Fibroblast of lung (primary cell): Measurements from ENCODE around the gene CHN1. TPM values are rescaled to one million over a fixed set of nuclear protein-coding genes. Genes with fewer than 3 reads are reported as not detected.

ENCODE experiments used
- DNase-seq, 2 donors: peaks; one replicate each; pipeline versions ENCODE4 v3.0.0 to v3.0.0-alpha.2; 2010; ENCODE audit warnings: low read depth in 2 of 2
- H2AFZ ChIP-seq: 2 replicates; pipeline ENCODE4 v1.5.1; 2012; ENCODE audit warnings: low read length, control low read depth, inconsistent platforms
- H3K27ac ChIP-seq: 2 replicates; pipeline ENCODE4 v1.5.1; 2011; ENCODE audit warnings: low read length, control low read depth; ENCODE audit not compliant: insufficient read depth
- H3K27me3 ChIP-seq: 2 replicates; pipeline ENCODE4 v1.5.1; 2011; ENCODE audit warnings: mild to moderate bottlenecking, low read length; ENCODE audit not compliant: control insufficient read depth, insufficient read depth
- H3K36me3 ChIP-seq: 2 replicates; pipeline ENCODE4 v1.5.1; 2011; ENCODE audit warnings: low read length; ENCODE audit not compliant: control insufficient read depth, insufficient read depth
- H3K4me1 ChIP-seq: 2 replicates; pipeline ENCODE4 v1.5.1; 2011; ENCODE audit warnings: low read length; ENCODE audit not compliant: control insufficient read depth, insufficient read depth; ENCODE audit errors: extremely low read depth
- H3K4me2 ChIP-seq: 2 replicates; pipeline ENCODE4 v1.5.1; 2011; ENCODE audit warnings: low read length, control low read depth; ENCODE audit not compliant: insufficient read depth; ENCODE audit errors: extremely low read depth
- H3K4me3 ChIP-seq, 4 experiments: fragments of 200-600 bp in 1 of 4; sonication (generic) in 1 of 4; replicated peaks in 1 of 4; 2 replicates each; pipeline ENCODE4 v1.5.1; 2011 to 2016; ENCODE audit warnings: low read length in 4 of 4, low read depth in 3 of 4, mild to moderate bottlenecking in 3 of 4, control low read depth in 2 of 4, inconsistent platforms in 1 of 4, mixed read lengths in 1 of 4; ENCODE audit not compliant: insufficient read depth in 1 of 4; ENCODE audit errors: control extremely low read depth in 1 of 4
- H3K79me2 ChIP-seq: 2 replicates; pipeline ENCODE4 v1.5.1; 2012; ENCODE audit warnings: mild to moderate bottlenecking, low read length, inconsistent platforms; ENCODE audit not compliant: control insufficient read depth, insufficient read depth
- H3K9ac ChIP-seq: 2 replicates; pipeline ENCODE4 v1.5.1; 2011; ENCODE audit warnings: mild to moderate bottlenecking, low read length, control low read depth; ENCODE audit not compliant: insufficient read depth
- H3K9me3 ChIP-seq: 2 replicates; pipeline ENCODE4 v1.5.1; 2012; ENCODE audit warnings: low read depth, low read length; ENCODE audit not compliant: control insufficient read depth, insufficient read depth
- H4K20me1 ChIP-seq: 2 replicates; pipeline ENCODE4 v1.5.1; 2011; ENCODE audit warnings: low read length; ENCODE audit not compliant: control insufficient read depth, insufficient read depth; ENCODE audit errors: extremely low read depth
- EZH2 ChIP-seq: IDR thresholded peaks from 2 replicates; pipeline ENCODE4 v1.5.1; 2012; ENCODE audit warnings: low read length, control low read depth, mild to moderate bottlenecking; ENCODE audit errors: missing control alignments
- polyA plus RNA-seq, 2 donors: library from polyadenylated mRNA; depleted of rRNA in 1 of 2; stranded (reverse) in 1 of 2; unstranded in 1 of 2; fragments of >200 nt; gene quantifications; 2 replicates each; pipeline ENCODE4 v1.2.1, GENCODE V29; 2011 to 2012; ENCODE audit warnings: missing spikeins in 1 of 2
- total RNA-seq: library from RNA; depleted of rRNA; stranded (reverse); fragments of >200 nt; gene quantifications from 2 replicates; pipeline ENCODE4 v1.2.1, GENCODE V29; 2014
- TF ChIP-seq, protein P1 (sequence below), 2 donors: IDR thresholded peaks in 1 of 2; conservative IDR thresholded peaks in 1 of 2; 1 replicate in 1 of 2; 2 replicates in 1 of 2; pipeline ENCODE4 v1.5.1; 2011 to 2012; ENCODE audit warnings: low read length in 2 of 2, control low read depth in 1 of 2, inconsistent platforms in 1 of 2, low read depth in 1 of 2, mild to moderate bottlenecking in 1 of 2

CHN1 gene
- total and polyA plus RNA-seq, 2 donors (not counting 1 experiment from before 2014, with no cell fraction given) = 203 to 904 TPM

DNA sequence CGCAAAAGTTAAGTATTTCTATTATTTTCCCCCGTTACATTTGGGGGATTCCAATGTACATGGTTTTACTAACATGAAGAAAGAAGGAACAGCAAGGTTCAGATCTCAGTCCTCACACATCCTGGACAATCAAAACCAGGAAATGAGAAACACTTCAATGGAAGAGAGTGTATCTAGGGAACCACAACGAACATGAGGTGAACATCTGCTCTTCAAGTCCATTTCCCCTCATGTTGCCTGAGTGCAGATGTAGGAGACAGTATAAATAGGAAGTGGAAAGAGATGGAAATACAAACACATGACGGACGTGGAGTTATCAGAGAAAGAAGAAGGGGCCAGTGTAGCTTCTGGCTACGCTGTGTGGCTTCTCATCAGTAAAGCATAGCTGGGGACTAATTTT is 52.6 kb downstream of the CHN1 start:
- no peak overlapping the region for H3K4me3 ChIP-seq
- no peaks in the 10 kb centered on the region for H3K9me3 ChIP-seq
- no peaks in the 10 kb centered on the region for H3K79me2 ChIP-seq
- peak overlapping the region; percentile 15 for H3K4me2 ChIP-seq
- peak overlapping the region; percentile 66 for H2AFZ ChIP-seq
- no peak overlapping the region for H3K9ac ChIP-seq
- H4K20me1 ChIP-seq = no peaks in the 10 kb centered on the region
- no peak overlapping the region for H3K27ac ChIP-seq
- TF ChIP-seq, protein P1, sequence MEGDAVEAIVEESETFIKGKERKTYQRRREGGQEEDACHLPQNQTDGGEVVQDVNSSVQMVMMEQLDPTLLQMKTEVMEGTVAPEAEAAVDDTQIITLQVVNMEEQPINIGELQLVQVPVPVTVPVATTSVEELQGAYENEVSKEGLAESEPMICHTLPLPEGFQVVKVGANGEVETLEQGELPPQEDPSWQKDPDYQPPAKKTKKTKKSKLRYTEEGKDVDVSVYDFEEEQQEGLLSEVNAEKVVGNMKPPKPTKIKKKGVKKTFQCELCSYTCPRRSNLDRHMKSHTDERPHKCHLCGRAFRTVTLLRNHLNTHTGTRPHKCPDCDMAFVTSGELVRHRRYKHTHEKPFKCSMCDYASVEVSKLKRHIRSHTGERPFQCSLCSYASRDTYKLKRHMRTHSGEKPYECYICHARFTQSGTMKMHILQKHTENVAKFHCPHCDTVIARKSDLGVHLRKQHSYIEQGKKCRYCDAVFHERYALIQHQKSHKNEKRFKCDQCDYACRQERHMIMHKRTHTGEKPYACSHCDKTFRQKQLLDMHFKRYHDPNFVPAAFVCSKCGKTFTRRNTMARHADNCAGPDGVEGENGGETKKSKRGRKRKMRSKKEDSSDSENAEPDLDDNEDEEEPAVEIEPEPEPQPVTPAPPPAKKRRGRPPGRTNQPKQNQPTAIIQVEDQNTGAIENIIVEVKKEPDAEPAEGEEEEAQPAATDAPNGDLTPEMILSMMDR (conservative IDR thresholded peaks at IDR 0.05 in 1 of 2, IDR thresholded peaks at IDR 0.05 in 1 of 2; ENCODE audit: low read depth in 1 of 2, low read length in 2 of 2) = no peak
- TF ChIP-seq EZH2 = no peak
- no peaks in the 10 kb centered on the region for H3K36me3 ChIP-seq
- no peaks in the 10 kb centered on the region for H3K27me3 ChIP-seq
- H3K4me1 ChIP-seq = peaks cover 5% of the 10 kb centered on the region
- peak; percentile 34 to 61 for DNase-seq

DNA sequence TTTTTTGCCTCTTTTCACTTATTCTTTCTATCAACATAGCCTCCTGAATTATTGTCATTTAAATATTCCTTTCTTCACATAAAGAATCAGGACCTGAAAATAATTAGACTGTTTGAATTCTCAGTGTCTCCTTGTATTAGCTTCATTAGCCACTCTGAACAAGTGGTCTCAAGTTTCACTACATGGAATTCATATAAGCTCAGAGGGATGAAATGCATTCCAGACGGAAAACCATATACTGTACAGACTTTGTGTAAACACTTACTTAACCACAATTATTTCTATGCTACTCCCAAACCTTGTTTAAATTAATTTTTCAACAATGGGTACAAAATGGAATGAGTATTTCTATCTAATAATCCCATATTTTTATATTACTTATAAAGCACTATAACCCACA is 53.4 kb downstream of the CHN1 start:
- TF ChIP-seq EZH2 = no peak
- TF ChIP-seq, protein P1 (conservative IDR thresholded peaks at IDR 0.05 in 1 of 2, IDR thresholded peaks at IDR 0.05 in 1 of 2; ENCODE audit: low read depth in 1 of 2, low read length in 2 of 2) = no peak
- DNase-seq = peak; percentile 84 to 92
- Histone ChIP-seq H3K27ac (no peak overlapping the region), H3K4me2 (no peak overlapping the region), H3K9ac (no peak overlapping the region), H2AFZ (no peak overlapping the region), H3K27me3 (no peaks in the 10 kb centered on the region), H3K36me3 (no peaks in the 10 kb centered on the region), H3K9me3 (no peaks in the 10 kb centered on the region), H3K79me2 (no peaks in the 10 kb centered on the region), H3K4me3 (no peak overlapping the region), H3K4me1 (peaks cover 5% of the 10 kb centered on the region), H4K20me1 (no peaks in the 10 kb centered on the region)

DNA sequence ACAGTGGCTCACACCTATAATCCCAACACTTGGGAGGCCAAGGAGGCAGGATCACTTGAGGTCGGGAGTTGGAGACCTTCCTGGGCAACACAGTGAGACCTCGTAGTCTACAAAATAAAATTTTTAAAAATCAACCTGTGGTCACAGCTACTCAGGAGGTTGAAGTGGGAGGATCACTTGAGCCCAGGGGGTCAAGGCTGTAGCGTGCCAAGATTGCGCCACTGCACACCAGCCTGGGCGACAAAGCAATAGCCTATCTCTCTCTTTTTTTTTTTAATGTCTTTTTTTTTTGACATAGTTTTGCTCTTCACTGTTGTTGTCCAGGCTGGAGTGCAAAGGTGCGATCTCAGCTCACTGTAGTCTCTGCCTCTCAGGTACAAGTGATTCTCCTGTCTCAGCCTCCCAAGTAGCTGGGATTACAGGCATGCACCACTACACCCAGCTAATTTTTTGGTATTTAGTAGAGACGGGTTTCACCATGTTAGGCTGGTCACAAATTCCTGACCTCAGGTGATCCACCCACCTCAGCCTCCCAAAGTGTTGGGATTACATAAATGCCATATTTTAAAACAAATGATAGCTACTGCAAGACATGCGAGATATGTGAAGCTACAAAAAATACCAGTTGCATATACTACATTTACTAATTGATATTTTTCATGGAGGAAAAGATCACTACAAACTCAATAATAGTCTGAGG is 55.0 kb downstream of the CHN1 start:
- H3K4me1 ChIP-seq = peaks cover 5% of the 10 kb centered on the region
- H2AFZ ChIP-seq = no peak overlapping the region
- TF ChIP-seq, protein P1 (conservative IDR thresholded peaks at IDR 0.05 in 1 of 2, IDR thresholded peaks at IDR 0.05 in 1 of 2; ENCODE audit: low read depth in 1 of 2, low read length in 2 of 2) = no peak
- no peak for TF ChIP-seq EZH2
- H3K4me3 ChIP-seq = no peak overlapping the region
- no peaks in the 10 kb centered on the region for H3K79me2 ChIP-seq
- no peak overlapping the region for H3K27ac ChIP-seq
- no peaks in the 10 kb centered on the region for H3K9me3 ChIP-seq
- no peaks in the 10 kb centered on the region for H3K36me3 ChIP-seq
- no peaks in the 10 kb centered on the region for H4K20me1 ChIP-seq
- no peak overlapping the region for H3K4me2 ChIP-seq
- no peaks in the 10 kb centered on the region for H3K27me3 ChIP-seq
- H3K9ac ChIP-seq = no peak overlapping the region
- DNase-seq = no peak
